Upper lobe of left lung (tissue), 4 donors: ENCODE measurements around the gene ANKS1A.
"Not testable (repeated sequence)": the region's sequence is repeated elsewhere in the genome, so short reads cannot be mapped to it uniquely, and the experiment has no call there.

ENCODE experiments used
- CTCF ChIP-seq, 6 experiments: fragments of 450-650 bp in 4 of 6; fragments of 200-600 bp in 2 of 6; sonication (generic) in 2 of 6; IDR thresholded peaks; one replicate each; pipeline ENCODE4 v1.5.1; 2016 to 2019; ENCODE audit warnings: antibody characterized with exemption in 6 of 6
- POLR2A ChIP-seq, 4 donors: fragments of 450-650 bp; IDR thresholded peaks; one replicate each; pipeline ENCODE4 v1.5.1; 2016 to 2017; ENCODE audit warnings: antibody characterized with exemption in 4 of 4, mild to moderate bottlenecking in 2 of 4
- POLR2AphosphoS5 ChIP-seq, 2 donors: sonication (generic); formaldehyde crosslinking; IDR thresholded peaks; one replicate each; pipeline ENCODE4 v1.5.1; 2017; ENCODE audit warnings: antibody characterized with exemption in 2 of 2

GRCh38 chr6:34899748-34900147, 10.7 kb downstream of the ANKS1A start:
- not testable (repeated sequence) for TF ChIP-seq CTCF, POLR2A, POLR2AphosphoS5 (IDR thresholded peaks at IDR 0.05)
